ENCODE measurements around the gene BUD13.
"Not testable (repeated sequence)": the region's sequence is repeated elsewhere in the genome, so short reads cannot be mapped to it uniquely, and the experiment has no call there.

BUD13 gene

DNA sequence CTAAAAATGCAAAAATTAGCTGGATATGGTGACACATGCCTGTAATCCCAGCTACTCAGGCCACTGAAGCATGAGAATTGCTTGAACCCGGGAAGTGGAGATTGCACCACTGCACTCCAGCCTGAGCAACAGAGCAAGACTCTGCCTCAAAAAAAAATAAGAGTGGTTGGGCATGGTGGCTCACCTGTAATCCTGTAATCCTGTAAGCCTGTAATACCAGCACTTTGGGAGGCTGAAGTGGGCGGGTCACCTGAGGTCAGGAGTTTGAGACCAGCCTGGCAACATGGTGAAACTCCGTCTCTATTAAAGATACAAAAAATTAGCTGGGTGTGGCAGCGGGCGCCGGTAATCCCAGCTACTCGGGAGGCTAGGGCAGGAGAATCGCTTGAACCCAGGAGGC lies 16.7 kb downstream of the BUD13 start:
- DNase-seq (ENCODE audit: low spot score): not testable (repeated sequence)

GRCh38 chr11:116750070-116750718 lies 22.6 kb downstream of the BUD13 start:
- no peak for DNase-seq (ENCODE audit: low spot score)

GRCh38 chr11:116742104-116742503 lies 30.7 kb downstream of the BUD13 start:
- no peak for DNase-seq (ENCODE audit: low spot score)

DNA sequence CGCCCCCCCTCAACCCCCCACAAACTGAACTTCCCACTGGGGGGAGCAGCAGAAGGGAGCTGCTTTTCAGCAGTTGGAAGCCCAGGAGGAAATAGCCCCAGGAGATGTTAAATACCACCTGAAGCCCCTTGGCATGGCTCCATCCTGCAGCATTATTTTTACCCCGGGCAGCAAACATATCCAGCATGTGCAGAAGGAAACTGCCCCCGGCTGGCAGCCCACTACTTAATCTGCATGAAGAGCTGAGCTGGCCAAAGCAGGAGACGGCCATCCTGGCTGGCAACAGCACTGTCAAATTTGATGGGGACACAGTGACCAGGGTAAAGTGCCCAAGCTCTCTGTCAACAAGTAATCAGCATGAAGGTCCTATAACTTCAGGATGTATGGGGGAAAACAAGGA lies 32.0 kb downstream of the BUD13 start:
- DNase-seq (ENCODE audit: low spot score): no peak

- no peak for DNase-seq (ENCODE audit: low spot score)
These were observed 33.8 kb downstream of the BUD13 start for GRCh38 chr11:116738975-116739374.

DNA sequence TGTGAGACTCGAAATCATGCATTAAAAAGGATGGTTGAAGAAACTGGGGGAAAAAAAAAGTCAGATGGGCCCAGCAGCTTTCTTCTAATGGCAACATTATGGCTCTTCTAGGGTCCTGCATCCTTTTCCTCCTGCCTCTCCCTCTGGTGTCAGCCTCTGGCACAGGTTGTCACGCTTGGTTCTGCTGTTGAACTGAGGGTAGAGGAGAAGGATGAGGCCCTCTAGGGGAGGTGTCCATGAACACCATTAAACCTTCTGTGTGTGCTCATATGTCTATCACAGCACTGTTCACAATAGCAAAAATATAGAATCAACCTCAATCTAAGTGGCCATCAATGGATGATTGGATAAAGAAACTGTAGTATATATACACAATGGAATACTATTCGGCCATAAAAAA lies 36.0 kb downstream of the BUD13 start:
- DNase-seq (ENCODE audit: low spot score): no peak

- DNase-seq (ENCODE audit: low spot score): no peak
These were observed 38.7 kb downstream of the BUD13 start for GRCh38 chr11:116733969-116734508.

GRCh38 chr11:116733043-116733755 lies 39.6 kb downstream of the BUD13 start:
- DNase-seq (ENCODE audit: low spot score): no peak

GRCh38 chr11:116732271-116733042 lies 40.3 kb downstream of the BUD13 start:
- peak; percentile 94 for DNase-seq (ENCODE audit: low spot score)

- no peak for DNase-seq (ENCODE audit: low spot score)
These were observed 41.0 kb downstream of the BUD13 start for GRCh38 chr11:116731821-116732220.

DNA sequence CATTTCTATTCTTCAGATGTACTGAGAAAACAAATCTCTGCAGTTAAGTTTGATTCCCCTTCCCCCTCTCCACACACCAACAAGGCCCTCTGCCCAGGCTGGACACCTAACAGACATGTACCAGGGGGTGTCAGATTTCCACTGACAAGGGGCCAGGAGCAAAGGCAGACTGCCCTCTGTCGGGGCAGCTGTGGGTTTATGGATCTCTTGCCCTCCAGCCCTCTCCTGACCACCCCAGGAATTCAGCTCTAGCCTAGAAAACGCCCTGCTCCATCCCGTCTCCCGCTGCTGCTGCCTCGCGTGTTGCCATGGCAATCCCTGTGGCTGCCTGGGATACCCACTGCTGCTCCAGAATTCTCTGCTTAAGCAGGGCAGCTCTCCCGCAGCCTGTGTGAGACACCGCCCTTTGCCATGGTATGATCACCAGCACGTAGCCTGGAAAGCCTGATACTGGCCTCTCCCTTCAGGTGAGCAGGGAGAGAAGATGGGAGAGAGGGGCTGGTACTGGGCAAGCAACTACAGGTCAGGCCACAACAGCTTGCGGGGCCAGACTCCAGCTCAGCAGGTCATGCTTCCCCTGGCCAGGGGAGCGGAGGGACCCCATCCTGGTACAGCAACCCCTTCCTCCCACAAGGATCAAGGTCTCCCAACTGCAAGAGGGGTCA lies 41.6 kb downstream of the BUD13 start:
- DNase-seq (ENCODE audit: low spot score): no peak

GRCh38 chr11:116730601-116731000 lies 42.2 kb downstream of the BUD13 start:
- peak; percentile 50 for DNase-seq (ENCODE audit: low spot score)

DNA sequence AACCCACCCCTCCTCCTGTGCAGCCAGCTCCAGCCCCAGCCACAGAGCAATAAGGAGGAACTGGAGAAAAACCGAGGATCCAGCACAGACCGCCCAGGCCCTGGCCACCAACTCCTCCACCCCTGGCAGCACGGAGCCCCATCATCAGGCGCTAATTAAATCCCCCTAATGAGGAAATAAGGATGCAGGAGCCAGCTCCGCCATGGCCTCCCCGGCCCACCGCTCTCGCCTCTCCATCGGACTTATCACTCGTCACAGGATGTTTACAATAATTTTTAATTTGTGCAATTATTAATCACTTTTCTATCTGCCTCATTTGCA lies 42.6 kb downstream of the BUD13 start:
- DNase-seq (ENCODE audit: low spot score): no peak

GRCh38 chr11:116729501-116730240 lies 43.1 kb downstream of the BUD13 start:
- no peak for DNase-seq (ENCODE audit: low spot score)

- no peak for DNase-seq (ENCODE audit: low spot score)
These were observed 44.8 kb downstream of the BUD13 start for GRCh38 chr11:116727990-116728389.

DNA sequence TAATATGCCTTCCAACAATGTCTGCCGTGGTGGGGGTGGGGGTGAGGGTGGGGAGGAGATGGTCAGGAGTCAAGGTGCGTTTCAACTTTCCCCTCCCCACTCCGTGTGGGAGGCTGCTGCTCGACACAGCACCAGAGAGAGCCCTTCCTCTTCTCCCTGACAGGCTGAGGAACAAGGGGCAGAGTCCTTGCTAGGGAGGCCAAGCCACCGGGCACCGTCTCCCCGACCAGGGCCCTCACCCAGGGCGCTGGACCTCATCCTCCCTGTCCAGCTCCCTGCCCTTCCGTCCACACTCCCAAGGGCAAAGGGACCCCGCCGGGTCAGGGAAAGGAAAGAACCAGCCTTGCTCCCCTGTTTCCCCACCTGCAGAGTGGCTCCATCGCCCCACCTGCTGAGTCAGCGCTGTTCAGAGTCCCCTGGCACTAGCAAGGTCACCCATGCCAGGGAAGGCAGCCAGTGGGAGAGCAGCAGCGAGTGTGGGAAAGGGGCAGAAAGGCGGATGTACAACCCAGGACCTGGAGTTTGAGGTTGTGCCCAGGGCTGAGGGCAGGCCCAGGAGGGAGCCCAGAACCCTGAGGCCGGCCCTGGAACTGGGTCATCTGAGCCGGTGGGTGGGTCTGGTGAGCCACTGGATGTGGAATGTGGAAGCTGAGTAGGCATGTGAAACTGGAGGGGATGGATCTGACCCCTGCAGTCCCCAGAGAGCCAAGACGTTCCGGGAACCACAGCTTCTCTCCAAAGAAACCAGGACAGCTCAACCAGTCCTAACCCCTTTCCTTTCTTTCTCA lies 47.2 kb downstream of the BUD13 start:
- peak; percentile 77 for DNase-seq (ENCODE audit: low spot score)

- DNase-seq (ENCODE audit: low spot score): no peak
These were observed 48.0 kb downstream of the BUD13 start for GRCh38 chr11:116724813-116725212.

DNA sequence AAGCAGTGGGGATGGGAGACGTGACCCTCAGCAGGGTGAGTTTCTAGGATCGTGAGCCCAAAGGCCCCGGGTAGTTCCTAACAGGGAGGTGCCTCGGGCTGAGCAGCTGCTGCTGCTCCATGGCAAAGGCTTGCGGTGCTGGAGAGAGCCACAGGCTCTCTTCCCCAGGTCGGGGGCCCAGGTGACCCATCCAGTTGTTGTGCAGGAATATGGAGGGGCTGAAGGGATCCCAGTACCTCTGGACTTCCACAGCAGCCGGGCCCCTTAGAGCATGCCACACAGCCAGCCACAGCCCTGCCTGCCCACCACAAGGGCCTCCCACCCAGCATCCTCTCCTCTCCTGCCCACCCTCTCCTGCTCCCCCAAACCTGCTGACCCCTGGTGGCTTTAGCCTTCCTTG lies 49.3 kb downstream of the BUD13 start:
- DNase-seq (ENCODE audit: low spot score): no peak

GRCh38 chr11:116721988-116722387 lies 50.8 kb downstream of the BUD13 start:
- DNase-seq (ENCODE audit: low spot score): no peak

GRCh38 chr11:116720895-116721294 lies 51.9 kb downstream of the BUD13 start:
- no peak for DNase-seq (ENCODE audit: low spot score)

DNA sequence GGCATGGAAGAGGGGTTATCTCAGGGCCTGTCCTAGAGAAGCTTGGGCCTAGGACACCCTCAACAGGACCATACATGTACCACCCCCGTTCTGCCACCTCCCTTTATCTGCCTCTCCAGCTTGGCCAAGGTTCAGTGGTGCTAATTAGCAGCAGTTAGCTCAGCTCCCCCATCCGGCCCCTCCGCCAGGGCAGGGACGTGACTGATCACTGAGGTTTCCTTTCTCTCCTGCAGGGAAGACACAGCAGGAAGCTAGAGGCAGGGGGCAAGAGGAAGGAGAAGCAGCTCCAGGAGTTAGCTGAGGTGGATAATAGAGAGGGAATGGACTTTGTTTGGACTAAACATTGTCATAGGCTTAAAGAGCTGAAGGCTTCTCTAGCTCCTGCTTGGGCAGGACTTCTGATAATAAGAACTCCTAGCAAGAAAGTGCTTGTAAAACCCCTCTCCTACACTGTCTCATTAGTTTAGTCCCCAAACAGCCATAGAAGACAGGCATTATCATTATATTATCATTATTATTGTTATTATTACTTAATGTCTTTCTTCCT lies 53.8 kb downstream of the BUD13 start:
- DNase-seq (ENCODE audit: low spot score): no peak
